Forelimb muscle (tissue), 1 donor: Measurements from ENCODE around the gene HAO1. TPM values are rescaled to one million over a fixed set of nuclear protein-coding genes. Genes with fewer than 3 reads are reported as not detected.
"Not testable (repeated sequence)": the region's sequence is repeated elsewhere in the genome, so short reads cannot be mapped to it uniquely, and the experiment has no call there.

Source experiments
- DNase-seq: peaks from one replicate; pipeline ENCODE4 v3.0.0-alpha.2; 2013; ENCODE audit warnings: low read depth
- polyA plus RNA-seq: library from polyadenylated mRNA; unstranded; fragments of 120-200 nt; gene quantifications from one replicate; pipeline ENCODE4 v1.2.1, GENCODE V29; 2013; ENCODE audit not compliant: insufficient read length

The HAO1 gene
- polyA plus RNA-seq: not detected

DNA sequence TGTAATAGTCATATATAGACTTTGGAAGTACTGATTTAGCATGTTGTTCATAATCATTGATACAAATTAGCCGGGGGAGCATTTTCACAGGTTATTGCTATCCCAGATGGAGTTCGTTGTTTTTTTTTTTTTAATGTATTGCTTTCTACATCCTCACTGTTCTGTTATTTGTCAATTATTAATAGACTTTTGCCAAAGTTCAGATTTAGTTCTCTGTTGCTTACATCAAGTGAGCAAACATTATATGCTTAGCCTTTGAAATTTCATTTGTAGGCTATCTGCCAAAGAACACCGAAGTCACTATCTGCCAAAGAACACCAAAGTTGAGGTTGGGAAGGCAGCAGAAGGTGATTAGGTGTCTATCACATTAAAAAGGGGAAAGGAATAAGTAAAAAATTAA lies at the start of gene HAO1:
HAO1 (minus strand) TSS at position 118 of the 400 bp plus-strand sequence; CDS start at position 82, 36 bp downstream.
- no peak for DNase-seq

DNA sequence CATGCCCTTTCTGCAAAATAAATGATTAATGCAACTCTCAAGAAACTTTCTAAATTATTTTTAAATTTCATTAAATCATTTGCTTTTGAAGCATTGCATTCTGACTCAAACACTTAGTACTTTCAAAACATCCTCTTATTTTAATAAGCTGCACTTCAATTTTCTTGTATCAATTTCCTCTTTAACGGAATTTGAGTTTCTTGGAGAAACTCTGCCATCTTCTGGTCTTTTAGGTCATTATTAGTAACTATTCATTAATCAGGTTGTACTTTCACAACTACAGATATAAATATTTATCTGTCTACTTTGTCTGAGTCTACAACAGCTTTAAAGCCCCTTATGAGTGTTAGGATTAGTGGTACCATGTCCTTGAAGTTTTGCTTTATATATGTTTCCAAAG lies 49.1 kb upstream of the HAO1 start:
- no peak for DNase-seq

DNA sequence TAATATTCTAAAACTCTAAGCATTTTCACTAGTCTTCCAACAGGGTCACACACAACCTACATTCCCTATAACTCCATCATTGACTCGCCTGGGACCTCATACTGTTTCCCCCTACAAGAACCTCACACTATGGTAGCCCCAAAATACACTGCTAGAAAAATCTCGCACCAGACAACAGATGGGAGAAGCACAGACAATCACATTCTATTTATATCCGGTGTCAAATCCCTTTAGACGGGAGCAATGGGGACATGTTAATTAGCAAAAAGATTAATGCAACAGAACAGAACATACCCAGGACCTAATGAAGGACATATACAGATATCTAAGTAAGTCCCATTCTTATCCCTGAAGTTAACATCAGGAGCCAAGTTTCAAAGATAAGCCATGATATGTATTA lies 45.7 kb upstream of the HAO1 start:
- no peak for DNase-seq

- no peak for DNase-seq
Observed at GRCh38 chr20:7984192-7984591, 43.9 kb upstream of the HAO1 start.

DNA sequence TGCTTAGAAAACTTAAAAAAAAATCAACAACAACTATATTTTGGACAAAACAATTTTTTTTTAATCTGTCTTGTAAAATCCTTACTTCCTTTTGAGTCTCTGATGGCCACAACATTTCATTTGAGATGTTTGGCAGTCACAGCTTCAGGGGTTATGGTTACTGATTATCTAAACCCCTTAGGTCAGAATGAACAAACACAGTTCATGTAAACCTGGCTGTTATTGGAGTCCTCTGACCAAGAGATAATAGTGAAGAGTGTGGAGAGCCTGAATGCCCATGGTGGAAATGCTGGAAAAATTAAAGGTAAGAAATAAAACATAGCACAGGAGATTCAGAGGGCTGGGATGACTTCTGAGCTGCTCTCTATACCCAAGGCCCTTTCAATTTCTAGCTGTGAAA lies 41.1 kb upstream of the HAO1 start:
- no peak for DNase-seq

DNA sequence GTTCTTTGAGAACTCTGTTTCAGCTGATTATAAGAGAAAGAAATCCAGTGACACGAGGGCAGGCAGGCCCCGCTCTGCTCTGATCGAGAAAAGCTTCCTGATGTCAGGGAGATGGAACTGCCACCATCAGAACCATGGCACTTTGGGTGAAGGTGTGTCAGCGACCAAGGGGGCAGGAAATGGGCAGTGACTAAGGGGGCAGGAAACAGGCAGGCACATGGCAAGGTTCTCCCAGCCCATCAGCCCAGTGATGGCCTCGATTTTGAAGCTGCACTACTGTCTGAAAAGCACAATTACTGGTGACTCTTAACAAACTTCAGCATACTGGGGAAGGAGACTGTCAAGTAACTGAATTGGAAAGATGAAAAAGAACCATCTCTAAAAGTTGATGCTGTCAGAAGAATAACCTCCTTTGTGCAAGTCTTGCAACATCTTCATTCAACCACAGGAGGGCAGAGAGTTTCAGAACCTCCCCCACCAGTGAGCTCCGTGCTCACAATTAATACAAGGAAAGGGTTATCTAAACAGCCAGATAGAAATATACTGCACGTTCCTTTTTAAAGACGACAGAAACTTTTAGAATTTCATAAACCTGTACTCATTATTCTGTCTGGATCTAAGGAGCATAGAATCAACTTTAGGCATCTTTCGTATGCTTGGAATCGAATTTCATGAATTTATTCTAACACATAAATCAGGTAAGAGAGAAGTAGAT lies 40.2 kb upstream of the HAO1 start:
- no peak for DNase-seq

DNA sequence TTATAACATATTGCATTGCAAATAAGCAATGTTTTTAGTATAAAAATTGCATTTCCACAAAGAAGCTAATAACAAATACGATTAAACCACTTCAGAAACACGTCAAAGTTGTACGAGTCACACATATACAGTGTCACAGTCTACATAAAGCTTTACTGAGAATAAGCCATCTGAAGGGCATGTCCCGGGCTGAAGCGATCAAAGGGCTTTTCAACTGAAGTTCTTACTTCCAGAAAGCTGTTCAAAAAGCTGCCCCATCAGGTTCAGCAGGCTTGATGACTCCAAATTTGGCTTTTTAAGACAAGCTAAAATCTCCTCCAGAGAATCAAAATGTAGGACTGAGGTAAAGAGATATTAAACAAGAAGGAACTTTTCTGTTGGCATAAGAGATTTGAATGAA lies 37.5 kb upstream of the HAO1 start:
- no peak for DNase-seq

GRCh38 chr20:7975851-7976414 lies 35.7 kb upstream of the HAO1 start:
- DNase-seq: no peak

DNA sequence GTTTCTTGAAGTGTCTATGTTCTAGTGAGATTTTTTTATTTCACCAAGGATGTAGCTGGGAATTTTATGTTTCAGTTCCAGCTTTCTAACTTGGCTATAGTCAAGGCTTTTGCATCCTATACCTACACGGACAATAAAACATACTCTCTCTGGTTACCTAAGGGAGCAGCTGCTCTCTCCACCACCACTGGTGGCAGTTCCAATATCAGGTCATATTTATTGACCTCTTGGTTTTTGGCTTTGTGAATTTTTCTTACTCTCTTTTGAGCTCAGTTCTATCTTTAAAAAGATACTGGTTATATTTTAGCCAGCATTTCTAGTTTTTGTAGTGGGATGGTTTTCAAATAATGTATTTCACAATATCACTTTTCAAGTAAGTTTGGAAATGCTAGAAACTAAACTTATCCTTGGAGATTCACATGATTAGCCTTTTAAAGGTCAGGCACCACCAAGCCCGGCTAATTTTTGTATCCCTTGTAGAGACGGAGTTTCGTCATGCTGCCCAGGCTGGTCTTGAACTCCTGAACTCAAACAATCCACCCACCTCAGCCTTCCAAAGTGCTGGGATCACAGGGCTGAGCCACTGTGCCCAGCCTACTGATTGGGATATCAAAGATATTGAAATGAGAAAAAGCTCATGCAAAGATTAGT lies 34.7 kb upstream of the HAO1 start:
- DNase-seq: no peak

DNA sequence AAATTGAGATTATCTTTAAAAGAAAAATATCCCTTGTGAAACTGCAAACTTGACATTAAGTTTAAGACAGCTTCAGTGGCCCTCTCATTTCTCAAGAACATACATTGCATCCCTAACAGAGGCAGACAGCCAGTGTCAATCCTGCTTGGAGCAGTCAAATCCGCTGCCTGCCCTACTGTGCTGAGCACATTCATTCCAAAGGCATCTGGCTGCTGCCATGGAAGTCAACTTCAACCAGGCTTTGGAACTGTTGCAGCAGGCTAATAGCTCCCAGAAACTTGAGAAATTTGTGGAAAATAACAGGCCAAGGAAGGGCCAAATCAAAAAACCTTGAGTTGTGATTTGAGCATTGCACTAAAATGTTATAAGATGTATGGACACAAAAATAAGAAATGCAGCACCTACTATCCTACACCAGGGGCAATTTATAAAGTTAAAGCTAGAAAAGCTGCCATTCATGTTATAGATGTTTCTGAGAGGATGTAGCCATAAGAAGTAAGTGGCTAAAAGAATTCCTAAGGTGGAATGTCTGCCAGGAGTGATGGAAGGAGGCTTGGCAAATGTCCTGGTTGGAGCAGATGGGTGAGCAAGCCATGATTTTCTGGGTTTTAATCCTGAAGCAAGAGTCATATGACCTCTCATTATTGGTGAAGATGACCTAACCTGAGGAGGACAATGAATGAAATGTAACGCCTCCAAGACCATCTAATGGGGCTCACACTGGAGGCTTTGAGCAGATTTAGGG lies 31.4 kb upstream of the HAO1 start:
- no peak for DNase-seq

- DNase-seq: no peak
Observed at GRCh38 chr20:7967199-7967844, 27.1 kb upstream of the HAO1 start.

GRCh38 chr20:7966176-7966575 lies 25.9 kb upstream of the HAO1 start:
- no peak for DNase-seq

- DNase-seq: no peak
Observed at GRCh38 chr20:7959484-7959883, 19.2 kb upstream of the HAO1 start.

DNA sequence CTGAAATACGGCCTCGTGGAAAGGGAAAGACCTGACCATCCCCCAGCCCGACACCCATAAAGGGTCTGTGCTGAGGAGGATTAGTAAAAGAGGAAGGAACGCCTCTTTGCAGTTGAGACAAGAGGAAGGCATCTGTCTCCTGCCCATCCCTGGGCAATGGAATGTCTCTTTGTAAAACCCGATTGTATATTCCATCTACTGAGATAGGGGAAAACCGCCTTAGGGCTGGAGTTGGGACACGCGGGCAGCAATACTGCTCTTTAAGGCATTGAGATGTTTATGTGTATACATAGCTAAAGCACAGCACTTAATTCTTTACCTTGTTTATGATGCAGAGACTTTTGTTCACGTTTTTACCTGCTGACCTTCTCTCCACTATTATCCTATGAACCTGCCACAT lies 16.3 kb upstream of the HAO1 start:
- DNase-seq: not testable (repeated sequence)

- DNase-seq: no peak
Observed at GRCh38 chr20:7950387-7950786, 10.1 kb upstream of the HAO1 start.

GRCh38 chr20:7943891-7944290 lies 3.6 kb upstream of the HAO1 start:
- no peak for DNase-seq

DNA sequence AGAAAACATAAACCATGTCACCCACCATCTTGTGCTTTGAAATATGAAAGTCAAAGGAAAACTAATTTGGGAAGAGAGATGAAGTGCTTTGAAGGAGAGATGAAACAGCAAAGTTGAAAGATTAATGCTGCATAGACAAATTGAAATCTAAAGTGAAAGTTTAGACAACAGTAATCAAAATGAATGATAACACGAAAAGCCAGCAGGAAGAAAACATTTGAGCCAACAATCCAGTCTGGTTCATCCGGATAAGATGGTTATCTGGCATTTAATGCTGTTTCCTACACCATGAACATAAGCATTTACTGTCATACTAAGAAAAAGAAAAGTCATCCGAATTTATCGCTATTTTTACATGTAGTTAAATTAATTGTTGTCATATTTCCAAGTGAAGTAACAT lies 595 bp downstream of the HAO1 start:
- no peak for DNase-seq

- DNase-seq: no peak
Observed at GRCh38 chr20:7938058-7938457, 2.2 kb downstream of the HAO1 start.

DNA sequence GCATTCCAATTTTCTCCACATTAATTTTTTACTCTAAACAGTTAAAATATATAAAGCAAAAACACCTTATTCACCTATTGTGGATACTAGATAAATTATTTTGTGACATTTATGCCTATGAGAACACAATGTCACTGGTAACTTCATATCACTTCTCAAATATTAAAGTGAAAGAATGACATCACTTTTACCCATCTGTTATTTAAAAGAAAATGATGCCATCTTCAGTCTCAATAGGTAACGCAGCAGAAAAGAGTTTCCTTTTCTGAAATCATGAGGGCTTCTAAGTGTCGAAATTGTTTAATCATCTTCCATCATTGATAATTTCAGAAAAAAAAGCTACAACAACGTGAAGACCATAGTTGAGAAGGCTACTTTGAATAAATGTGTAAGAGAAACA lies 2.9 kb downstream of the HAO1 start:
- DNase-seq: no peak

- no peak for DNase-seq
Observed at GRCh38 chr20:7935027-7935551, 5.2 kb downstream of the HAO1 start.

- no peak for DNase-seq
Observed at GRCh38 chr20:7933346-7933745, 6.9 kb downstream of the HAO1 start.

- no peak for DNase-seq
Observed at GRCh38 chr20:7930343-7930742, 9.9 kb downstream of the HAO1 start.
